GM19193 (cell line): Measurements from ENCODE around the gene COL23A1.

Experiments
- POLR2A ChIP-seq: IDR thresholded peaks from 4 replicates; pipeline ENCODE4 v1.6.1; 2011; ENCODE audit not compliant: insufficient read depth, insufficient read length; ENCODE audit errors: extremely low read depth

COL23A1 gene

DNA sequence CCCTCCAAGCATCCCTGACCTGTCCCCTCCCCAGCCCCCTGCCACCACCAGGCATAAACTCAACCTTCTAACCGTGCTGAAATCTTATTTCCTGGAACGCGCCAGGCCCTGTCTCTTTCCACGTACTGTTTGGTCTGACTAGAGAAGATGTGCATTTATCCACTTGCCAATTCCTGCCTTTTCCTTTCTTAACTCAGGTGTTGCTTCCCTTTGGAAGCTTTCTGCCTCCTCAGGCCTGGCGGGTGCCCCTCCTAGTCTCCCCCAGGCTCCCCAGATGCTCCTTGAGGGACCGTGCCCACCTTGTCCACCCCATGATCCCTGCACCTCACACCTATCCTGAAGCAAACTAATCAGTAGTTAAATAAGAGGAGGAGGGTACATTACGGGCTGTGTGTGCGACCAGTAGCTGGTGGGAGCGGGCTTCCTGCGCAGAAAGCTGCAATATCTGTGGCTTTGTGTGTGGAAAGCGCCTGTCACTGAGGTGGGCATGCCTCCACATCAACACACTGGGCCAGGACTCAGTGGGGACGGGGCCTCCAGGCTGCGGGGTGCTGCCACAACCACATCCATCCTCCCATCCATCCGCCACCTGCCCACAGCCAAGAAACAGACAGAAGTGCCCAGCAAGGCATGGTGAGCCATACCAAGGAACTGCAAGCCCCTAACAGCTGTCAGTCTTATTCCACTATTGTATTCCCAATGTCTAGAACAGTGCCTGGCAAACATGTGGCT lies 73.5 kb downstream of the COL23A1 start:
- no peak for TF ChIP-seq POLR2A

DNA sequence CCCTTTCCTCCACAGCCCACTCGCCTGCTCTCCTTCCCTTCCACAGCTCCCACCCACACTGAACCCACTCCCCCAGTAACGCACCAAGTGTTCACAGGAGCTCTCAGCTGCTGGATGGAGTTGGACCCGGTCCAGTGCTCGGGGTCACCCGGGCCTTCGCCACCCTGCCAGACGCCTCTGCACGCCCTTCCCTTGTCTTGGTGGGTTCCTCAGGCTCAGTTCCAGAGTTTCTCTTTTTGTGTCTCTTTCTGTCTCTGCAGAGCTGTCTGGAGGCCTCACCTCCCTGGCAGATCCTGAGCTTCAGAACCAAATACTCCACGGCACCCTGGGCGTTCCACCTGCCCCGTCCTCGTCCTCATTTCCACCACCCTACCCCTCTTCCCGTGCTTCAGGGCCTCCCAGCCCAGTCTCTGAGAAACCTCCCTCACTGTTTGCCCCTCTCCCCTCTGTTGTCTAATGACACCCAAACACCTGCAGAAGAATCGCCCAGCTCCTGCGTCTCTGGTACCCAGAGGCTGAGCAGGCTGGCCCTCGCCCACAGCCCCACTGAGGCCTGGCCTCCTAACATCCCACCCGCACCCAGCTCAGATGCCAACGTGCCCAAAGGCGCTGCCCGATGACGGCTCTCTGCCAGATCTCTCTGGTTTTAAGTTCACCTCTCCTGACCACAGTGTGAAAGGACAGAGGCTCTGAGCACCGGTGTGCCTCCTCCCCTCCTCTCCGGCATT lies 74.3 kb downstream of the COL23A1 start:
- TF ChIP-seq POLR2A, result no peak

DNA sequence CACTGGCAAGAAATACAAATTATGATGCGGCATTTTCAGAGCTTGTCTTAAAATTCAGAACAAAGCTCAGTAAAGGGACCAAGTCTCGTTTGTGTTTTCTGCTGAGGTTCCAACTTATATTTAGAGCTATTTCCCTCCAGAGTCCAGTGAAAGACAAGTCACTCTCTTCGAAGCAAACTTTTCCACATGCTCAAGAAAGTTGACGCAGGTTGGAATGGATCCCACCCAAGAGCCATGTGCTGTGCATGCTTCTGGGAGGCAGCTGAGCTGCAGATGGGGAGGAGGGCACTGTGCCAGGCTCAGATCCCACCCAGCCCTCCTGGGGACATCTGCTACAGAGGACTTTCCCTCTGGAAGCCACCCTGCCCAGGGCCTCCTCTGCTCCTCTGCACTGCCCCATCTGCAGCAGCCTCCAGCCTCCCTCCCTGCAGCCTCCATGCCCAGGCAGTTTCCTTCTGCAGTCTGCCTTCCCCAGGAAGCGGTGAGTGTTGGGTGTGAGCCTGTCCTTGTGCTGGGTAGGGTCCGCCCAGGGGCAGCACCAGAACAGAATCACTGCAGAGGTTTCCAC lies 75.3 kb downstream of the COL23A1 start:
- TF ChIP-seq POLR2A, result no peak

DNA sequence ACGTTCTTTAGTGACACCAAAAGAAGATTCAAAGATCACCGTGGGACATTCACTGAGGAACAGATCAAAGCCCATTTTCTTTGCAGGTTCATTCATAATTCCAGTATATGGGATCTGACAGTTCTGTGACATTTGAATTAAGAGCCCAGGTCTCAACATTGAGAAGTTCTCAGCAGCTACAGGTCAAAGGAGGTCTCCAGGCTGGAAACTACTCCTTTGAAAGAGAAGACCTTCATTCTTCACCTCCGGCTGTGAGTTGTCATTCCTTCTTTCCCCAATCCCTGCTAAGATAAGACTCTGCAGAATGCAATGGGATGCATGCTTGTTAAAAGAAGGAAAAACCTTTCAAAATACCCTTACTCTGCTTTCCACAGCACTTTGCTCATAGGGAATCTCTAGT lies 79.0 kb downstream of the COL23A1 start:
- TF ChIP-seq POLR2A, result no peak

DNA sequence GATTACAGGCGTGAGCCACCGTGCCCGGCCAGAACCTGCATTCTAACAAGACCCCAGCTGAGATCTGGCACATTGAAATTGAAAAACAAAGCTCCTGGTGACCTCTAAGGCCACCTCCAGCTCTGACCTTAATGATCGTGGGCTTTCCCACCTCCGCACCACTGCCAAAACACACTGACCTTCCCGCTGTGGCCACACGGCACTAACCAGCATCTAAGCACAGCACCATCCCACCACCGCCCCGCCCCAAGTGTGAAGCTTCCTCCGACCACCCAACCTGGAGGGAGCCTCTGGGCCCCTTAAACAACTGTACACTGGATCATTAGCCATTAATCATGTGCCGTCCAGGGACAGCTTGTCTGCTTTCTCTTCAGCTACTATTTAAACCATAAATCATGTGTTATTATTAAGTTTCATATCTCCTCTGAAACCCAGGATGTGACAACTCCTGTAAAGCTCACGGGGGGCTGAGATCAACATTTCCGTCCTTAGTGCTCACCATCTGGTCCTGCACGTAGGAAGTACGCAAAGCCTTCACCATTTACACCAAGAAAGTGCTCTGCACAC lies 80.6 kb downstream of the COL23A1 start:
- TF ChIP-seq POLR2A, result no peak

DNA sequence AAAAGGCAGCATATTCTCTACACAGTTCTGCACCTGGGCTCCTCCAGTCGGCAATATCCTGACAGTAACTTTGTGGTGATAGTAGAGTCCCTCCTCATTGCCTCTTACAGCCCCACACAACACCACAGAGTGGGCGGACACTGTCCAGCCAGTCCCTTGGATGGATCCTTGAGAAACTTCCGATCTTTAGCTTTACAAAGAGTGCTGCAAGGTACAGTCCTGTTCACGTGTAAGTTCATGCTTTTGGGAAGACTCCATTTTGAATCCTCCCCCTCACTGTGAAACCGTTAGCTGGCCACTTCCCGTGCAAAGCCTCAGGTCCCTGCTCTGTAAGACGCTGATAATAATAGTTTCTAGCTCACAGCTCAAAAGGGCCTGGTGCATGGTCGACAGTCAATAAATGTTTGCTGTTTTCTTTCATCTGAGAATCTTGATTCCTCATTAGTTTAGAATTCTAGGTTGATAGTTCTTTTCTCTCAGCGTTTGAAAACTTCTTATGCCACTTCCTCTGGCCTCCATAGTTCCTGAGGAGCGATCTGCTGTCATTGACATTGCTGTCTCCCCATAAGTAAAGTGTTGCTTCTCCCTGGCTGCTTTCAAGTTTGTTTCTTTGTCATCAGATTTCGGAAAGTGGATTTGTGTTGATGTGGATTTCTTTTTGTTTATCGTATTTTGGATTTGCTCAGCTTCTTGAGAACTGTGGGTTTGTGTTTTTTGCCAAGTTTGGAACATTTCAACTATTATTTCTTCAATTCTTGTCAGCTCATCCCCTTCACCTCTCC lies 82.9 kb downstream of the COL23A1 start:
- no peak for TF ChIP-seq POLR2A

DNA sequence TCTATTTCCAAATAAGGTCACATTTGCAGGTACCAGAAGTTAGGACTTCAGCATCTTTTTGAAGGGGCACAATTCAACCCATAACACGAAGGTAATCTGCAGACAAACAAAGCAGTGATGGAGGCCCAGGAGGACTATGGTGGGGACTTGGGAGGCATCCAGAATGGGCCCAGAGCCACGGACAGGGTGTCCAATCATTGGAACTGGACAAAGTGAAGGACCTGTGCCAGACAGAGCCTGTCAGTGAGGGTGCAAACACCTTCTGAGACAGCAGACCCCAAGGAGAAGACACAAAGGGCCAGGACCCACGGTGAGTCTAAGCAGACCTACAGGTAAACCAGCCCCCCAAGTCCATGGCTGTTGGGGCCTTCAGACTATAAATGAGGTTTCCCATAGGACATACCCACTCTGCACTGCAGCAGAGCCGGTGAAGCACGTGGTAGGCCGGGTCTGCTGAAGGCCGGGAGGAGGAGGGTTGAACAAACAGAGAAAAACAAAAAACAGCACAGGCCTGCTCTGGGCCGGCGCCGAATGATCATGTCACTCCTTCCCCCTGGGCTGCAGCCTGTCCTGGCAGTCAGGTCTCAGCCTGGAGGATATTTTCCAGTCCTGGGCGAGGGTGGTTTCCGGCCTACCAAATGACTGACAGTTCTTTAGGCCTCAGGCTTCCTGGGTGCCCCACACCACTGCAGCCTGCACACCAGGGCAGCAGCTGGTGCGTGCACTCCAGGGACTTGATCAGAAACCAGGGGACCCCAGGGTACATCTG lies 84.4 kb downstream of the COL23A1 start:
- TF ChIP-seq POLR2A, result no peak

DNA sequence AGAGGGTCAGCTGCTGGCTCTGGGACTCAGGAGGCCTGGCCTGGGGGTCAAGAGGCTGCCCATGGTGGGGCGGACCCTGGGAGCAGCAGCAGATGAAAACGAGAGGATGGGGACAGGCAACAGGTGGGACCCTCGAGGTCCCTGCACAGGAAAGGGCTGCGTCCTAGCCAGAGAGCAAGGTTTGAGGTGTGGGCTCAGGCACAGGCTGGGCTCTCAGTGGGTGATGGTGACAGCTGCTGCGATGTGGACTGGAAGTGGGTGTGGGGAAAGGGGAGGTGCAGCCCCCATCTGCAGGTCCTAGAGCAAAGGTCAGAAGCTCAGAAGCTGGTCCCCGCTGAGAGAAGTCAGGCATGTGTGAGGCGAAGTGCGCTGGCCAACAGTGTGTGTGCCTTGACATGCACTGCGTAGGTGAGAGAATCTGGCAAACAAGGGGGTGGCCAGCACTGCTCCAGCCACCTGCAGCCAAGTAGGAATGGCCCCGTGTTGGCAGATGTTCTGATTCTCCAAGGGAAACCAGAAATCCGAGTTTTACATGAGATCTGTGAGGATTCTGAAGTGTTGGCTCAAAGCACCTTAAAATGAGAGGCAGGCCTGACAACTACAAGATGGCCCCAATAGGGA lies 85.7 kb downstream of the COL23A1 start:
- TF ChIP-seq POLR2A, result no peak

DNA sequence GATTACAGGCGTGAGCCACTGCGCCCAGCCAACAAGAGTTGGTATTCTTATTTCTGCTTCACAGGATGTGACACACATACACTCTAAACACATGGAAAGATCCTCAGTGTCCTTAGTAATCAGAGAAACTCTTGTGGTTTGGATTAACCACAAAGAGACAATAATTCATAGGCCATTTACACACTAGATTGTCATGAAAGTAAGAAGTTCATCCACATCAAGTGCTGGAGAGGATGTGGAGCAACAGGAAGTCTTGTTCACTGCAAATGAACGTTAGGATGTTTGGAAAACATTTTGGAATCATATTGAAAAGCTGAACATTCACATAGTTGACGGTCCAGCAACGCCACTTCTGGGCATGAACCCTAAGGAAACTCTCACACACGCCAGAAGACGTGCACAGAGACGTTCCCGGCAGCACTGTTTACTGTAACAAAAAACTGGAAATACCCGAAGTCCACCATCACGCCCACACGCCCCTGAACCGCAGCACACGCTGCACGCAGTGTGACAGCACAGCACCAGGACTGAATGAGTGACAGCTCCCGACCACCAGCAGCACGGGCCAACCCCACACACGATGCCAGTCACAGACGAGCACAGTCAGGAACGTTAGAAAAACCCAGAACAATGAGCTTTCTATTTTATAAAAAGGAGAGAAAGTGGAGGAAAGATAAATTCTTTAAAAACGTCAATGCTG lies 87.6 kb downstream of the COL23A1 start:
- TF ChIP-seq POLR2A, result no peak

DNA sequence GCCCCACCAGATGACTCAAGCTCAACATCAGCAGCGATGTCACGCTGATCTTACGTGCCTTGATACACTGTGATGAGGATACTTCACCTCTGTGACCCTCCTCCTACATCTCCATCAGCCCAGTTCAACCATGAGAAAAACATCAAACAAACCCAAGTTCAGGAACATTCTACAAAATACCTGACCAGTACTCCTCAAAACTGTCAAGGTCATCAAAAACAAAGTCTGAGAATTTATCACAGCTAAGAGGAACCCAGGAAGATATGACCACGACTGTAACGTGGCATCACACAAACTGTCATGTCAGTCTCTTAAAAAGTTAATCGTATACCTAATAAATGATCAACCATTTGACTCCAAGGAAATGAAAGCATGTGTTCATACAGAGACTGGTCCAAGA lies 90.8 kb downstream of the COL23A1 start:
- no peak for TF ChIP-seq POLR2A

DNA sequence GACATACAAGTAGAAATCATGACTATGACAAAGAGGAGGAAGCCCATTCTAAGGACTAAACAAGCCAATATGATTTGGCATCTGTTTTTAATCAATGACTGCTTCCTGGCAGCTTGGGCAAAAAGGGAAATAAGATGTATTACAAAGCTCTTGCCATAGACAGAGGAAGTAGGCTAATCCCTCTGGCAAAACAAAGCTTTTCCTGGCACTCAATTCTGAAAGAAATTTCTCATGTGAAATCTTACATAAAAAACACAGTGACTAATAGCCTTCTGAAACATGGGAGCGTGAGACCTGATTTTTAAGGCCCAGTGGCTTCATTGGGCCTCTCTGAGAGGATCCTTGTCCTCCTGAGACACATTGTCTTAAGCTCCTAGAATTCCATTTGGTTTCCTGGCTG lies 93.6 kb downstream of the COL23A1 start:
- TF ChIP-seq POLR2A, result no peak

DNA sequence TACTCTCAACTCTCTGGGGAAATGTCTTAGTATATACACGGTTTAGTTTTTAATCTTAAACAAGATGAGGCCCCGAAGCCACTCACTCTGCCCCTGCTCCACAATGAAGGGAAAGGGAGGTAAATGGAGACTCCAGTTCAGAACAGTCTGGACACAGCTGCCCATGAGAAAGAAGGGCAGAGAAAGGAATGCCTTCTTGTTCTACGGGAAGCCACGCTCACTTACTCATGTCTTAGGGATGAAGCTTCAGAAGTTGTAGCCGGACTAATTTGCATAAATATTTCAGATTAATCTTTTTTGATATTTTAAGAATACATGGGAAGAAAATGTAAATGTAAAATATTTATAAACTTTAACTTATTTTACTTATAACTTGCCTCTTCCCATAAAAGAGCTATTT lies 94.0 kb downstream of the COL23A1 start:
- TF ChIP-seq POLR2A, result no peak

DNA sequence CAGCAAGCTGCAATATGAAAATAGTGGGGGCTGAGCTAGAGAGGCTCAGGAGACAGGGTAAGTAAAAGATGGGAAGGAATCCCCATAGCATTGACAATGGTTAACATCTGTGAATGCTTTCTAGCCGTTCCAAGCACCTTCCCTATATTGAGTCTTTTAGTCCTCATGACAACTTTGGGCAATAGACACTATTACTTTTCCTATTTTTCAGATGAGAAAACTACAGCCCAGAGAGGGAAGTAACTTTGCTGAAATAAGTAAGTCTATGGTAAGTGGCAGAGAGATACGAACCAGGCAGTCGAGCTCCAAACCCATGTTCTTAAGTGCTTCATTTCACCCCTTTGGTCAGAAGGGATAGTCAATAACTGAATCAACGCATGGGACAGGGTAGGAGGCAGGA lies 94.5 kb downstream of the COL23A1 start:
- TF ChIP-seq POLR2A, result no peak
